GM12865 (cell line): Measurements from ENCODE around the gene ATP8B3.

Source experiments
- DNase-seq: peaks from one replicate; pipeline ENCODE4 v3.0.0; 2010; ENCODE audit warnings: low read depth
- H3K4me3 ChIP-seq: 2 replicates; pipeline ENCODE4 v1.5.1; 2011; ENCODE audit warnings: mild to moderate bottlenecking, low read depth, low read length, control low read depth
- CTCF ChIP-seq: IDR thresholded peaks from 2 replicates; pipeline ENCODE4 v1.5.1; 2011; ENCODE audit warnings: low read length, control low read depth, low read depth, inconsistent platforms; ENCODE audit not compliant: insufficient read depth; ENCODE audit errors: missing control alignments

ATP8B3 gene

GRCh38 chr19:1826557-1827521 is 14.8 kb upstream of the ATP8B3 start:
- H3K4me3 ChIP-seq, result no peak overlapping the region
- DNase-seq, result no peak
- no peak for TF ChIP-seq CTCF

- no peak overlapping the region for H3K4me3 ChIP-seq
- peak; percentile 77 for DNase-seq
- TF ChIP-seq CTCF, result peak; percentile 93
Observed at GRCh38 chr19:1825909-1826556, 14.0 kb upstream of the ATP8B3 start.

GRCh38 chr19:1824252-1824622 is 12.2 kb upstream of the ATP8B3 start:
- no peak for TF ChIP-seq CTCF
- H3K4me3 ChIP-seq, result no peak overlapping the region
- no peak for DNase-seq

- no peak overlapping the region for H3K4me3 ChIP-seq
- TF ChIP-seq CTCF, result no peak
- DNase-seq, result no peak
Observed at GRCh38 chr19:1823539-1824251, 11.6 kb upstream of the ATP8B3 start.

GRCh38 chr19:1823020-1823419 is 10.9 kb upstream of the ATP8B3 start:
- DNase-seq, result no peak
- H3K4me3 ChIP-seq, result no peak overlapping the region
- no peak for TF ChIP-seq CTCF

GRCh38 chr19:1822210-1822609 is 10.1 kb upstream of the ATP8B3 start:
- TF ChIP-seq CTCF, result no peak
- DNase-seq, result no peak
- H3K4me3 ChIP-seq, result no peak overlapping the region
